Measurements from ENCODE around the gene EHD2.
"Not testable (repeated sequence)": the region's sequence is repeated elsewhere in the genome, so short reads cannot be mapped to it uniquely, and the experiment has no call there.

Gene EHD2

DNA sequence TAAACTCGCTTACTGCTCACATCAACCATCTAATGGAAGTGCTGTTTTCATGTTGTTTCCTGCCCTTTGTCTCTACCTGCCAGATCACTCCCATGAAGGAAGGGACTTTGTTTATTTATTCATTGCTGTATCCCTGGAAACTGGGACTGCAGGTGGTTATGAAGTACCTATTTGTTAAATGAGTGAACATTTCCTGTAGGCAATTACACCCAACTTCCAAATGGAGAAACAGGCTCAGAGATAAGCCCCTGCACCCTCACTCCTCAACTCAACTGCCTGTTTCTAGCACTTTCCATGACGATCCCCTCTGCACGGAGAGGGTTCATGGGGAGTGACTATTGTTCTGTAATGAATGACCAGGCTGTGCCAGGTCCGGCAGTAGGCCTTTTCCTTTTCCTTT, 63.3 kb downstream of the EHD2 start:
- peak; percentile 33 for DNase-seq

DNA sequence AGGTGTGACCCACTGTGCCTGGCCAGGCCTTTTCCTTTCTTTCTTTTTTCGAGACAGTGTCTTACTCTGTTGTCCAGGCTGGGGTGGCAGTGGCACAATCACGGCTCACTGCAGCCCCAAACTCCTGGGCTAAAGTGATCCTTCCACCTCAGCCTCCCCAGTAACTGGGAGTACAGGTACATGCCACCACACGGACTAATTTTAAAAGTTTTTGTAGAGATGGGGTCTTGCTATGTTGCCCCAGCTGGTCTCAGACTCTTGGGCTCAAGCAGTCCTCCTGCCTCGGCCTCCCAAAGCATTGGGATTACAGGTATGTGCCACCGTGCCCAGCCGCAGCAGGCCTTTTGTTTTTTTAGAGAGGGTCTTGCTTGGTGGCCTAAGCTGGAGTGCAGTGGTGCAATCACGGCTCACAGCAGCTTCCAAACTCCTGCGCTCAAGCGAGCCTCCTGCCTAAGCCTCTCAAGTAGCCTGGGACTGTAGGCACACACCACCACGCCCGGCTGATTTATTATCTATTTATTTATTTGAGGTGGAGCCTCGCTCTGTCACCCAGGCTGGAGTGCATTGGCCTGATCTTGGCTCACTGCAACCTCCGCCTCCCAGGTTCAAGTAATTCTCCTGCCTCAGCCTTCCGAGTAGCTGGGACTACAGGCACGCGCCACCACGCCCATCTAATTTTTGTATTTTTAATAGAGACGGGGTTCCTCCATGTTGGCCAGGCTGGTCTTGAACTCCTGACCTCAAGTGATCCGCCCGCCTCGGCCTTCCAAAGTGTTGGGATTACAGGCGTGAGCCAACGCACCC, 64.2 kb downstream of the EHD2 start:
- not testable (repeated sequence) for DNase-seq

DNA sequence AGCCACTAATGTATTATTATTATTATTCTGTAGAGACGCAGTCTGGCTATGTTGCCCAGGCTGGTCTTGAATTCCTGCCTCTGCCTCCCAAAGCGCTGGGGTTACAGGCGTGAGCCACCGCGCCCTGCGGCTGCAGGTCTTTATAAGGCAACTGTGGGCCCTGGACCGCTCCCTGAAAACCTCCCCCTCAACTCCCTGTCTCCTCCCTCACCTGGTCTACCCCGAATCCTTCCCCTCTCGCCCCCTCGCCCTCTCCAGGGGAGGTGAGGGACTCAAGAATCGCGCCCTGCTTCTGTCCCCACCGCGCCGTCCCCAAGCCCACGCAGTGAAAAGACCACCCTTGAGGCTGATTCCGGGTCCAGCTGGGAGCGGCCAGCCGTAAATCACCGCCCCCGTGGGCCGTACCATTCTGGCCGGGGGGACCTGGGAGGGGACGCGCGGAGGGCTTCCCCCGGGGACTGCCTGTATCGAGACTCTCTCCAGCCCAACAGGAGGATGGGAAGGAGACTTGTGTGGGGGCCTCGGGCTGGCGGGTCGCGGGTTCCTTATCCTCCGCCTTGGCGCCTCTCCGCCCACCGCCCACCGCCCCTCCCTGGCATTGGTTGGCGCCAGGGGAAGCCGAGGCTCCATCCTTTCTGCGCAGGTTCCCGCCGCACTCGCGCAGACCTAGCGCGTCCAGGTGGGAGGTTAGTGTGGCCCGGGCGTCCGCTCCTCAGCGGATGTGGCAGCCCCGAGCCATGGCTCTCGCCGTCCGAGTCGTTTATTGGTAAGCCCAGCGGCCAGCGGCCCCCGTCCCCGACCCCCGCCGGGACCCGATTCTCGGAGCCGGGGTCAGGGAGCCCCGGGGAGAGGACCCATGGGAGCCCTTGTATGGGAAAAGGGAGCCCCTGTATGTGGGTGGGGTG, 65.1 kb downstream of the EHD2 start, which contains the start of gene SELENOW:
TSS of gene SELENOW (plus strand) at position 655 of the 905 bp plus-strand sequence. CDS start at position 738, 83 bp downstream.
- DNase-seq, result peak; percentile 88

DNA sequence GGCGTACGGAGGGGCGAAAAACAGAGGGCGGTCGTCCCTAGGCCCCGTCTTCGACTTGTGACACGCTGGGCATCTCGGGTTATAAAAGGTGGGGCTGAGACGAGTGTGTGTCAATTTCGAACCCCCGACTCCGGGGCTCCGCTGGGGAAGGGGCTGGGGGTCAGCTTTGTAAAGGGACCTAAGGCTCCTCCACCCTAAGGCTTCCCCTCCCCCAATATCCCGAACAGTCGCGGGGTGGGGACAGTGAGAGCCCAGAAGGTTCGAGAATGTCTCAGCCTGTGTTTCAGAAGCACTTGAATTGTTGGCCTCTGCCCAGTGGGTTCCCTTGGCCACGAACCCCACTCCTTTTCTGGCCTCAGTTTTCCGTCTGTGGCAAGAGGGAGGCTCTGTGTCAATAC, 65.7 kb downstream of the EHD2 start:
- DNase-seq, result peak; percentile 58

DNA sequence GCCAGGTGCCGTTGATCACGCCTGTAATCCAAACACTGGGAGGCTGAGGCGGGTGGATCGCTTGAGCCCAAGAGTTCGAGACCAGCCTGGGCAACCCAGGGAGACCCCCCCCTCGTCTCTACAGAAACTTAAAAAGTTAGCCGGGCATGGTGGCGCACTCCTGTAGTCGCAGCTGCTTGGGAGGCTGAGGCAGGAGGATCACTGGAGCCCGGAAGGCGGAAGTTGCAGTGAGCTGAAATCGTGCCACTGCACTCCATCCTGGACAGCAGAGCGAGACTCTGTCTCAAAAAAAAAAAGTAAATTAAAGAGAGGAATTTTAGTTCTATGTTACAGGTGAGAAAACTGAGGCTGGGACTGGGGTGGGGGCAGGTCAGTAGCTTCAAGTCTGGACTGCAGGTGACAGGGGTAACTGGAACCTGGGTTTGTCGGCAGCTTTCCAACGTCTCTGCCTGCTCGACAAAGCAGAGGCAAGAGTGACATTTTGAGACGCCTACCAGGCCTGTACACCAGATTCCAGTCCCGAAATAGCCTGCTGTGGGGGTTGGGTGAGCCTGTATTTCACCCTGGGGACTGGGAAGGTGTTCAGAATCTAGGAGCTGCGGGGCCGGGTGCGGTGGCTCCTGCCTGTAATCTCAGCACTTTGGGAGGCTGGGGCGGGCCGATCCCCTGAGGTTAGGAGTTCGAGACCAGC, 66.4 kb downstream of the EHD2 start:
- DNase-seq, result no peak

DNA sequence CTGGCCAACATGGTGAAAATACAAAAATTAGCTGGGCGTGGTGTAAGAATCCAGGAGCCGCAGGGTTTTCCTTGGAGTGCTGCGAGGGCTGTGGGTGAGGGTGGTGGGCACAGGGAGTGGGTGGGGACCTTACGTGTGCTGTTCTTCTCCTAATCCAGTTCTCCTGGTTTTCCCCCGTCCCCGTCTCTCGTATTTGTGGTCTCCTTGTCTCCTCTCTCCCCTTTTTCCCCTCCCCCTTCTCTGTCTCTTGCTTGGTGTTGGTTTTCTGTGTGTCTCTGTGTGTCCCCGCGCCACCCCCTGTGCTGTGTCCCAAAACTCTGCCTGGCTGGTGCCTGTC, 67.0 kb downstream of the EHD2 start:
- no peak for DNase-seq

DNA sequence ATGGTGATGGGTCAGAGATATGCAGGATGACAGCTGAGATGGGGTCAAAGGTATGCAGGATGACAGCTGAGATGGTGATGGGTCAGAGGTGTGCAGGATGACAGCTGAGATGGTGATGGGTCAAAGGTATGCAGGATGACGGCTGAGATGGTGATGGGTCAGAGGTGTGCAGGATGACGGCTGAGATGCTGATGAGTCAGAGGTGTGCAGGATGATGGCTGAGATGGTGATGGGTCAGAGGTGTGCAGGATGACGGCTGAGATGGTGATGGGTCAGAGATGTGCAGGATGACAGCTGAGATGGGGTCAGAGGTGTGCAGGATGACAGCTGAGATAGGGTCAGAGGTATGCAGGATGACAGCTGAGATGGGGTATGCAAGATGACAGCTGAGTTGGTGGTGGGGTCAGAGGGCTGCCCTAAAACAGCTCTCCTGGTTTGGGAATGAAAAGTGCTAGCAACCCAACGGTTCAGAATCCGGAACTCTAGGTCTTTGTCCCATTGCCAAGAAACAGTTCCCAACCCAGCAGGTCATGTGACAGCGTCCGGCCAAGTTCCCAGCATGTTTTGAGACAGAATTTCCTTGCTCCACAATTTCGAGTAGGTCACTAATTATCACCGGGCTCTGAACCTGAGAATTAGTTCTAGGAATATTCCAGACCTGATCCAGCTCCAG, 68.5 kb downstream of the EHD2 start:
- DNase-seq, result peak; percentile 87

DNA sequence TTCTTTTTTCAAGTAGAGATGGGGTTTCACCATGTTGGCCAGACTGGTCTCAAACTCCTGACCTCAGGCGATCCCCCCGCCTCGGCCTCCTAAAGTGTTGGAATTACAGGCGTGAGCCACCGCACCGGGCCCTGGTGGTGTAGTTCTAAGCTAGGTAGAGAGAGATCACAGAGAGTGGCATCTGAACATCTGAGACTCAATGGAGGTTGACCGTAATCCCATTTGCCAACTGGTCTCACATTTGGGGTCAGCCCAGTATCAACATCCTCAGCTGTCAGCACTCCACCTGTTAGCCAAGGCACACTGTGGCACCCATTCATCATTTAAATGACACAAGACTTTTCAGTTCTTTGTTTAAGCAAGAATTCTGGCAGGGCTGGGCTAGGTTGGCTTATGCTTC, 73.3 kb downstream of the EHD2 start:
- DNase-seq, result no peak

DNA sequence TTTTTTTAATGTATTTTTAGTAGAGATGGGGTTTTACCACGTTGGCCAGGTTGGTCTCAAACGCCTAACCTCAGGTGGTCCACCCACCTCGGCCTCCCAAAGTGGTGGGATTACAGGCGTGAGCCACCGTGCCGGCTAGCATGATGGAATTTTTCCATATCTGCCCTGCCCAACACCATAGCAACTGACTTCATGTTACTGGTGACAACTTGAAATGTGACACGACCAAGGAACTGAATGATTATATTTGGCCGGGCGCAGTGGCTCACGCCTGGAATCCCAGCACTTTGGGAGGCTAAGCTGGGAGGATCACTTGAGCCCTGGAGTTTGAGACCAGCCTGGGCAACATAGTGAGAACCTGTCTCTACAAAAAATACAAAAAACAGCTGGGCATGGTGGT, 74.1 kb downstream of the EHD2 start:
- not testable (repeated sequence) for DNase-seq

DNA sequence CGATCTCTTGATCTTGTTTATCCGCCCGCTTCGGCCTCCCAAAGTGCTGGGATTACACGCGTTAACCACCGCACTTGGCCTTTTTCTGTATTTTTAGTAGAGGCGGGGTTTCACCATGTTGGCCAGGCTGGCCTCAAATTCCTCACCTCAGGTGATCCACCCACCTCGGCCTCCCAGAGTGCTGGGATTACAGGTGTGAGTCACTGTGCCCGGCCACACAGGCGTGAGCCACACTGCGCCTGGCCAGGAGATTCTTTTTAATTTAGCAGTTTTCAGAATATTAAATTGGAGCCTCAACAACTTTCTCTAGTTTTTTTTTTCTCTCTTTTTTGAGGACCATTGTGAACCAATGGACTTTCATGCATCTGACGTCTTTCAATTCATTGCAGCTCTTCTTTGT, 76.6 kb downstream of the EHD2 start:
- DNase-seq, result not testable (repeated sequence)

DNA sequence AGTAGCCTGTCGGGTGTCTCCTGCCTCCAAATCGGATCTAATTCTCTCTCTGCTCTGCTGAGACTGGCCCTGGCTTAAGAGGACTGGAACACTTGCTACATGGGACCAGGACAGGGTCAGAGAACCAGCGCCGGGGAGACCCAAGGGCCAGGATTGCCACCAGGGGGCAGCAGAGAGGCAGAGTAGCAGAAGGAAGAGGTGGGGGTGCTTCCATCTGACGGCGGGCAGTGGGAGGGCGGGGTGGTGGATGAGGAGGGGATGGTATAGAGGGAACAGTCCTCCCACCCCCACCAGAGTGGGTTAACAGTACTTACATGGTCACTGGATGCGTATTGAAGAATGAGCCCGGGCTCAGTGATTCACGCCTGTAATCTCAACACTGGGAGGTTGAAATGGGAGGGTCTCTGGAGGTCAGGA, 77.2 kb downstream of the EHD2 start:
- peak; percentile 52 for DNase-seq

DNA sequence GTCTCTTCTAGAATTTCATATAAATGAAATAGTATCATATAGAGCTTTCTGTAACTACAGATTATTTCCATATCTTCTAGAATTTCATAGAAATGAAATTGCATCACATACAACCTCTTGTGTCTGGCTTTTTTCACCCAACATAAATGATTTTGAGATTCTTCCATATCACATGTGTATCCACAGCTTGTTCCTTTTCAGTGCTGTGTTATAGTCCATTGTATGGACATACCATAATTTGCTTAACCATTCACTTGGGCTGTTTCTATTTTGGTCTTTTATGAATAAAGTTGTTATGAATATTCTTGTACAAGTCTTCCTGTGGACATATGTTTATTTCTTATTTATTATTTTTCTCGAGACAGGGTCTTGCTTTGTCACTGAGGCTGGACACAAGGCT, 79.4 kb downstream of the EHD2 start:
- DNase-seq, result no peak
